Liver (tissue), 9 donors: ENCODE measurements around the gene AOPEP. TPM values are rescaled to one million over a fixed set of nuclear protein-coding genes. Genes with fewer than 3 reads are reported as not detected.

Source experiments
- DNase-seq: peaks from one replicate; pipeline ENCODE4 v3.0.0-alpha.2; 2017; ENCODE audit warnings: low spot score
- H3K27ac ChIP-seq, 2 donors: one replicate each; pipeline ENCODE4 v1.7.0; 2013; ENCODE audit warnings: inconsistent platforms in 2 of 2, low read length in 2 of 2, control low read depth in 1 of 2, low read depth in 1 of 2, mild to moderate bottlenecking in 1 of 2
- H3K27me3 ChIP-seq, 4 donors: one replicate each; pipeline versions ENCODE4 v1.6.1 to v1.7.0; 2013; ENCODE audit warnings: low read length in 3 of 4, inconsistent platforms in 1 of 4, mild to moderate bottlenecking in 1 of 4, moderate library complexity in 1 of 4; ENCODE audit not compliant: control insufficient read depth in 4 of 4, insufficient read depth in 4 of 4
- H3K36me3 ChIP-seq, 4 donors: one replicate each; pipeline versions ENCODE4 v1.6.1 to v1.7.0; 2013; ENCODE audit warnings: low read length in 3 of 4, mild to moderate bottlenecking in 3 of 4, low read depth in 1 of 4, moderate library complexity in 1 of 4; ENCODE audit not compliant: control insufficient read depth in 4 of 4, insufficient read depth in 3 of 4
- H3K4me1 ChIP-seq, 4 donors: one replicate each; pipeline versions ENCODE4 v1.6.1 to v1.7.0; 2013; ENCODE audit warnings: low read length in 3 of 4, mild to moderate bottlenecking in 3 of 4, moderate library complexity in 1 of 4; ENCODE audit not compliant: control insufficient read depth in 4 of 4, insufficient read depth in 4 of 4
- H3K4me3 ChIP-seq, 3 donors: one replicate each; pipeline versions ENCODE4 v1.6.1 to v1.7.0; 2013; ENCODE audit warnings: low read length in 3 of 3, control low read depth in 1 of 3, low read depth in 1 of 3, mild to moderate bottlenecking in 1 of 3
- H3K9ac ChIP-seq, 2 donors: one replicate each; pipeline ENCODE4 v1.7.0; 2013; ENCODE audit warnings: low read length in 2 of 2, mild to moderate bottlenecking in 2 of 2, moderate library complexity in 2 of 2, control low read depth in 1 of 2, low read depth in 1 of 2
- H3K9me3 ChIP-seq, 4 donors: one replicate each; pipeline versions ENCODE4 v1.6.1 to v1.7.0; 2013; ENCODE audit warnings: low read length in 3 of 4; ENCODE audit not compliant: control insufficient read depth in 4 of 4
- CTCF ChIP-seq: fragments of 150-350 bp; IDR thresholded peaks from 2 replicates; pipeline ENCODE4 v1.5.1; 2017; ENCODE audit warnings: improper control_type of control experiment, low read depth, low read length; ENCODE audit not compliant: missing input control
- EGR1 ChIP-seq, 2 donors: IDR thresholded peaks; 2 replicates each; pipeline ENCODE4 v1.6.1; 2016 to 2018; ENCODE audit warnings: antibody characterized with exemption in 2 of 2, low read depth in 2 of 2
- FOXA1 ChIP-seq: IDR thresholded peaks from 2 replicates; pipeline ENCODE4 v1.6.1; 2016; ENCODE audit warnings: antibody characterized with exemption
- FOXA2 ChIP-seq: IDR thresholded peaks from 2 replicates; pipeline ENCODE4 v1.6.1; 2016; ENCODE audit warnings: antibody characterized with exemption
- HNF4A ChIP-seq, 2 donors: conservative IDR thresholded peaks; 2 replicates each; pipeline ENCODE4 v1.6.1; 2016; ENCODE audit warnings: antibody characterized with exemption in 2 of 2, mild to moderate bottlenecking in 2 of 2
- HNF4G ChIP-seq: IDR thresholded peaks from 2 replicates; pipeline ENCODE4 v1.6.1; 2016; ENCODE audit warnings: antibody characterized with exemption
- JUND ChIP-seq, 2 donors: IDR thresholded peaks; 2 replicates each; pipeline ENCODE4 v1.6.1; 2016; ENCODE audit warnings: antibody characterized with exemption in 2 of 2
- NR2F2 ChIP-seq: IDR thresholded peaks from 2 replicates; pipeline ENCODE4 v1.6.1; 2016; ENCODE audit warnings: antibody characterized with exemption
- RAD21 ChIP-seq, 2 donors: IDR thresholded peaks; 2 replicates each; pipeline ENCODE4 v1.6.1; 2016; ENCODE audit warnings: antibody characterized with exemption in 2 of 2, mild to moderate bottlenecking in 2 of 2
- RXRA ChIP-seq, 2 donors: IDR thresholded peaks; 2 replicates each; pipeline ENCODE4 v1.6.1; 2017 to 2018; ENCODE audit warnings: antibody characterized with exemption in 2 of 2, mild to moderate bottlenecking in 1 of 2
- SP1 ChIP-seq: IDR thresholded peaks from 2 replicates; pipeline ENCODE4 v1.6.1; 2018; ENCODE audit warnings: antibody characterized with exemption, mild to moderate bottlenecking
- TAF1 ChIP-seq: conservative IDR thresholded peaks from 2 replicates; pipeline ENCODE4 v1.6.1; 2016; ENCODE audit warnings: antibody characterized with exemption, mild to moderate bottlenecking
- YY1 ChIP-seq: IDR thresholded peaks from 2 replicates; pipeline ENCODE4 v1.6.1; 2016; ENCODE audit warnings: antibody characterized with exemption, mild to moderate bottlenecking
- WGBS: extraction: QIAGEN DNeasy Blood & Tissue Kit; methylation state at CpG from one replicate; pipeline ENCODE4 v1.1.7; 2013; 5-methylcytosine and 5-hydroxymethylcytosine counted together
- polyA plus RNA-seq, 2 donors: library from polyadenylated mRNA; stranded (reverse) in 1 of 2; unstranded in 1 of 2; fragments of 200-250 nt in 1 of 2; fragments of >200 nt in 1 of 2; fragmentation: Nextera tagmentation in 1 of 2; extraction: Ambion mirVana in 1 of 2; gene quantifications; one replicate each; pipeline versions ENCODE4 v1.2.1 to v1.2.3, GENCODE V29; 2013 to 2015
- total RNA-seq, 2 donors: library from RNA; depleted of rRNA; stranded (reverse); fragments of >200 nt; gene quantifications; one replicate each; pipeline ENCODE4 v1.2.3, GENCODE V29; 2014
- TF ChIP-seq, protein P1 (sequence below): IDR thresholded peaks from 2 replicates; pipeline ENCODE4 v1.6.1; 2016; ENCODE audit warnings: antibody characterized with exemption
- donor health status: healthy.
- donor health status: healthy.
- donor health status: healthy.
- donor health status: healthy.
- donor health status: healthy.

Gene AOPEP
- total and polyA plus RNA-seq, 4 donors = 22.2 to 77.1 (median 34.8) TPM

GRCh38 chr9:95116808-95117204 is 390.3 kb downstream of the AOPEP start:
- H3K27ac ChIP-seq = no peak overlapping the region
- peaks cover 2 to 32% (median 26%) of the 10 kb centered on the region in 4 donors for H3K36me3 ChIP-seq
- no peaks in the 10 kb centered on the region for H3K4me1 ChIP-seq
- no peak for DNase-seq
- TF ChIP-seq, protein P1, sequence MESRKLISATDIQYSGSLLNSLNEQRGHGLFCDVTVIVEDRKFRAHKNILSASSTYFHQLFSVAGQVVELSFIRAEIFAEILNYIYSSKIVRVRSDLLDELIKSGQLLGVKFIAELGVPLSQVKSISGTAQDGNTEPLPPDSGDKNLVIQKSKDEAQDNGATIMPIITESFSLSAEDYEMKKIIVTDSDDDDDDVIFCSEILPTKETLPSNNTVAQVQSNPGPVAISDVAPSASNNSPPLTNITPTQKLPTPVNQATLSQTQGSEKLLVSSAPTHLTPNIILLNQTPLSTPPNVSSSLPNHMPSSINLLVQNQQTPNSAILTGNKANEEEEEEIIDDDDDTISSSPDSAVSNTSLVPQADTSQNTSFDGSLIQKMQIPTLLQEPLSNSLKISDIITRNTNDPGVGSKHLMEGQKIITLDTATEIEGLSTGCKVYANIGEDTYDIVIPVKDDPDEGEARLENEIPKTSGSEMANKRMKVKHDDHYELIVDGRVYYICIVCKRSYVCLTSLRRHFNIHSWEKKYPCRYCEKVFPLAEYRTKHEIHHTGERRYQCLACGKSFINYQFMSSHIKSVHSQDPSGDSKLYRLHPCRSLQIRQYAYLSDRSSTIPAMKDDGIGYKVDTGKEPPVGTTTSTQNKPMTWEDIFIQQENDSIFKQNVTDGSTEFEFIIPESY = no peak
- no peak for TF ChIP-seq NR2F2
- no peak for TF ChIP-seq EGR1 (IDR thresholded peaks at IDR 0.05; ENCODE audit: low read depth in 2 of 2)
- TF ChIP-seq SP1 = no peak
- TF ChIP-seq HNF4A (conservative IDR thresholded peaks at IDR 0.05) = no peak
- TF ChIP-seq HNF4G = no peak
- TF ChIP-seq CTCF = no peak
- 31% methylated on average over 1 of the region's 1 CpG for WGBS
- H3K9me3 ChIP-seq = no peaks in the 10 kb centered on the region
- no peak overlapping the region for H3K4me3 ChIP-seq
- H3K27me3 ChIP-seq = no peaks in the 10 kb centered on the region
- no peak overlapping the region for H3K9ac ChIP-seq

DNA sequence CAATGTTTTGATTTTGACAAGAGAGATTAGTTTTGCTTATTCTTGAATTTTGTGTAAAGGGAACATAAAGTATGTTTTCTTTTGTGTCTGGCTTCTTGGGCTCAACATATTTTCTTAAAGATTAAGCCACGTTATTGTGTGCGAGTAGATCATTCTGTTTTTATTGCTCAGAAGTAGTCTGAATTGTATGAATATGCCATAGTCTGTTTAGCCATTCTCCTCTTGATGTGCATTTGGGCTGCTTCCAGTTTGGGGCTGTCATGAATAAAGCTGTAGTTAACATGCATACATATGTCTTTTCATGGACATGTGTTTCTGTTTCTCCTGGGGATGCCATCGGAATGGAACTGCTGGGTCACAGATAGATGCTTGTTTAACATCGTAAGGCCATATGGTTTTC is 392.1 kb downstream of the AOPEP start:
- DNase-seq = no peak
- Histone ChIP-seq H3K9ac (no peak overlapping the region), H3K27me3 (no peaks in the 10 kb centered on the region), H3K4me3 (no peak overlapping the region), H3K9me3 (no peaks in the 10 kb centered on the region), H3K4me1 (no peaks in the 10 kb centered on the region), H3K36me3 (peaks cover 2 to 28% (median 22%) of the 10 kb centered on the region in 4 donors), H3K27ac (no peak overlapping the region)
- WGBS = 93% methylated on average over 4 of the region's 4 CpGs
- TF ChIP-seq RXRA (IDR thresholded peaks at IDR 0.05) (no peak), FOXA2 (no peak), YY1 (no peak), TAF1 (no peak), FOXA1 (no peak), RAD21 (IDR thresholded peaks at IDR 0.05) (no peak), HNF4G (no peak), JUND (IDR thresholded peaks at IDR 0.05) (no peak)
- TF ChIP-seq, protein P1 = no peak
